Immature natural killer cell (primary cell): ENCODE data around the gene DBR1. TPM values are rescaled to one million over a fixed set of nuclear protein-coding genes. Genes with fewer than 3 reads are reported as not detected.
A peak's percentile ranks its signal among the peaks of the same experiment; 100 is the strongest.

Experiments used
- DNase-seq, 3 donors: peaks; one replicate each; pipeline ENCODE4 v3.0.0; 2022; ENCODE audit warnings: mixed read lengths in 1 of 3
- H3K27ac Mint-ChIP-seq, 6 donors: one replicate each; pipeline ENCODE4 v1.8.0; 2020; ENCODE audit warnings: mixed read lengths in 6 of 6, mild to moderate bottlenecking in 5 of 6, inconsistent platforms in 4 of 6, moderate library complexity in 3 of 6
- H3K27me3 Mint-ChIP-seq, 3 donors: one replicate each; pipeline ENCODE4 v1.8.0; 2020 to 2021; ENCODE audit warnings: low read depth in 3 of 3, mild to moderate bottlenecking in 3 of 3, mixed read lengths in 3 of 3, moderate library complexity in 3 of 3, inconsistent platforms in 1 of 3
- H3K36me3 Mint-ChIP-seq, 3 donors: one replicate each; pipeline ENCODE4 v1.8.0; 2020; ENCODE audit warnings: mixed read lengths in 3 of 3, inconsistent platforms in 2 of 3, mild to moderate bottlenecking in 2 of 3
- H3K4me1 Mint-ChIP-seq, 2 donors: one replicate each; pipeline ENCODE4 v1.8.0; 2020; ENCODE audit warnings: inconsistent platforms in 2 of 2, mild to moderate bottlenecking in 2 of 2, mixed read lengths in 2 of 2, moderate library complexity in 1 of 2
- H3K4me3 Mint-ChIP-seq, 5 donors: one replicate each; pipeline ENCODE4 v1.8.0; 2020; ENCODE audit warnings: mild to moderate bottlenecking in 5 of 5, mixed read lengths in 5 of 5, inconsistent platforms in 3 of 5, moderate library complexity in 3 of 5
- H3K9me3 Mint-ChIP-seq, 6 donors: one replicate each; pipeline ENCODE4 v1.8.0; 2020; ENCODE audit warnings: mild to moderate bottlenecking in 6 of 6, mixed read lengths in 6 of 6, inconsistent platforms in 4 of 6, moderate library complexity in 3 of 6
- polyA plus RNA-seq, 3 donors: library from polyadenylated mRNA; unstranded; fragments of 300-500 nt; fragmentation: Illumina TruSeq; gene quantifications; one replicate each; pipeline ENCODE4 v1.2.3, GENCODE V29; 2021

The DBR1 gene
- polyA plus RNA-seq, 3 donors from 2014 or later, result 7.3 to 14.0 (median 11.5) TPM

DNA sequence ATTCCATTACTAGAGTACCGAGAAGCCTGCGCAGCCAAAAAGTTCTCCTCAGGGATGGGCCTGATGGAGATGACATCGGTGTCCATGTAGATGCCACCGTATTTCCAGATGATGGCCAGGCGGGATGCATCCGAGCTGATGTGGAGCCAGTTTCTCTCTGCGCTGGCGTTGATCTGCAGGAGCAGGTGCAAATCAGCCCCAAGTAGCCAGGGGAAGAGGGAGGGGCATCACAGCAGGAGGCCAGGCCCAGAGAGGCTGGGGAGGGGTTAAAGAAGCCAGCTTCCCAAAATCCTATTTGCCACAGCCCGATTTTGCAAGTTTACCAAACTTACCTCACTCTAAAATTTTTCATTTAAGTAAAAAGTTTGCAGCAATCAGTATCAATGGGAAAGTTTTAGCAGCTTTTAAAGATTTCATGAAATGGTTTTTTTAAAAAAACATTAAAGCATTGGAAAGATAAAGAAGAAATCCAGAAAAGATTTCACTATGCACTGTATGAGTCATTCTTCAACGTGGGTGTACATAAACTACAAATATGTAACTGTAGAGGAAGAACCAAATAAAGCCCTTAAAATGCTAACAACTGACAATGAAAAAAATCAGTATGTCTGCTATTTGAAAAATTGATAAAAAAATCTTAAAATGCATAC, 49.9 kb downstream of the DBR1 start:
- Mint-ChIP-seq H3K4me1 (no peaks in the 10 kb centered on the region), H3K9me3 (no peaks in the 10 kb centered on the region), H3K27me3 (peaks cover 4 to 13% (median 5%) of the 10 kb centered on the region in 3 donors), H3K4me3 (no peak overlapping the region), H3K36me3 (no peaks in the 10 kb centered on the region), H3K27ac (no peak overlapping the region)
- DNase-seq, result no peak

DNA sequence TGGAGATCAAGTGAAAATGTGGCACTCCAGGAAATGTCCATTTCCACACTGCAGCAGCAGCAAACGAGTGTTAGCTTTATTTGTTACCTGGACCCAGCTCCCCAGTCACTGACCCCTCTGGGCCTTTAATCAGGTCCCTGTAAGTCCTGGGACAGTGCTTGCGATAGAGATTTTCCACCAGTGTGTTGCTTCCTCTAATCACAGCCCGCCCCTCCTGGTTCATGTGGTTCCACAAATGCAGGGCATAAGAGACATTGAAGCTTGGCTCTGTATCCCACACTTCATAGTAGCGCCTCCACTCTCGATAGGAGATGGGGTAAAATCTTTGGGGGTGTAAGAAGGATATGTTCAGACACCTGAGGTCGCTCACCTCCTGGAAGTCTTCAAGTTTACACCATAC, 50.5 kb downstream of the DBR1 start:
- no peaks in the 10 kb centered on the region for H3K9me3 Mint-ChIP-seq
- peaks cover 4 to 13% (median 5%) of the 10 kb centered on the region in 3 donors for H3K27me3 Mint-ChIP-seq
- no peak overlapping the region for H3K27ac Mint-ChIP-seq
- no peaks in the 10 kb centered on the region for H3K36me3 Mint-ChIP-seq
- no peaks in the 10 kb centered on the region for H3K4me1 Mint-ChIP-seq
- DNase-seq, result no peak
- H3K4me3 Mint-ChIP-seq, result no peak overlapping the region

DNA sequence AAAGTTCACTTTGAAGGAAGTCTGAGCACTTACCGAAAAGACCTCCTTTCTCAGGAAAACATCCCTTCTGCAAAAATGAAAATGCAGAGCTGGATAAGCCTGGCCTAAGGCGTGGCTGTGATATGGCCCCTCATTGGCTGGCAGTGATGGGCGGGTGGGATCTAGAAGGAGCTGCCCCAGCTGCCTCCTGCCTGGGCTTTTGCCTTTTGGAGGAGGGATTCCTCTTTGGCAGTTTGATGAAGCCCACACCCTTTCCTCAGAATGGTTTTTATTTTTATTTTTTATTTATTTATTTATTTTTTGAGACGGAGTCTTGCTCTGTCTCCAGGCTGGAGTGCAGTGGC, 55.3 kb downstream of the DBR1 start:
- Mint-ChIP-seq H3K4me1 (peaks cover 11% of the 10 kb centered on the region in 2 donors), H3K36me3 (no peaks in the 10 kb centered on the region), H3K27me3 (peaks cover 5 to 19% (median 10%) of the 10 kb centered on the region in 3 donors), H3K4me3 (no peak overlapping the region), H3K27ac (no peak overlapping the region), H3K9me3 (no peaks in the 10 kb centered on the region)
- DNase-seq, result no peak

DNA sequence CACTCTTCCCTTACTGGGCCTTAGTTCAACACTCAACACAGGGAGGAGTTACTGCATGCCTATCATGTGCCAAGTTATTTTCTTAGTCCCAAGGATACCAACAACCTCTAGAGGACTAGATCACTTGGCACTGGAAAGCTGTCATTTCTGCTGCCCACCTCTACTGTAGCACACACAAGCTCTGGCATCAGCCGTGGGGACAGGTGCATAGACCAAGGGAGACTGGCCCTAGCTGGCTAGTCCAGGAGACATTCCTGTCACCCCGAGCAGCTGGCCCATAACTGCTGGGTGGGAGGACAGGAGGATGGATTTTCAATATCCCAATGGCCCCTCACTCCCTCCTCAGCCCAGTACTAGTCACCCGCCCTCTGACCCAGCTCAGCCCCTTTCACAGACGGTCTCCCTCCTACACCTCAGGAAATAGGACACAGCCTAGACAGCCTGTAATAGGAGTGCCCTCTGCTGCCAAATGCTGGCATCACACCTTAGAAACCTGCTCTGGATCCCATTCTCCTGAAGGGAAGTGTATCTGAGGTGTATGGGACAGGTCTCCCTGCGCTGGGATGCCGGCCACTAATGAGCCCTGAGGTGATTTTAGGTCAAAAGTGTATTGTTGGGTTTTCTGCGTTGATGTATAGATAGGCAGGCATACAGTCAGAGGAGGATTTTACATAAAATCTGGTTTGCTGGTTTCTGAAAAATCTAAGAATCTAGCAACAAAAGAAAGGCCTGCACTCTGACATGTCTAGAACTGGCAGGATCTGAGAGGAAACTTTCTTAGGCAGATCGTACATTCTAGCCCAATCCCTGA, 55.9 kb downstream of the DBR1 start:
- no peak for DNase-seq
- Mint-ChIP-seq H3K27me3 (peaks cover 5 to 16% (median 10%) of the 10 kb centered on the region in 3 donors), H3K4me3 (no peak overlapping the region), H3K9me3 (no peaks in the 10 kb centered on the region), H3K36me3 (no peaks in the 10 kb centered on the region), H3K4me1 (peaks cover 11% of the 10 kb centered on the region in 2 donors), H3K27ac (no peak overlapping the region)

DNA sequence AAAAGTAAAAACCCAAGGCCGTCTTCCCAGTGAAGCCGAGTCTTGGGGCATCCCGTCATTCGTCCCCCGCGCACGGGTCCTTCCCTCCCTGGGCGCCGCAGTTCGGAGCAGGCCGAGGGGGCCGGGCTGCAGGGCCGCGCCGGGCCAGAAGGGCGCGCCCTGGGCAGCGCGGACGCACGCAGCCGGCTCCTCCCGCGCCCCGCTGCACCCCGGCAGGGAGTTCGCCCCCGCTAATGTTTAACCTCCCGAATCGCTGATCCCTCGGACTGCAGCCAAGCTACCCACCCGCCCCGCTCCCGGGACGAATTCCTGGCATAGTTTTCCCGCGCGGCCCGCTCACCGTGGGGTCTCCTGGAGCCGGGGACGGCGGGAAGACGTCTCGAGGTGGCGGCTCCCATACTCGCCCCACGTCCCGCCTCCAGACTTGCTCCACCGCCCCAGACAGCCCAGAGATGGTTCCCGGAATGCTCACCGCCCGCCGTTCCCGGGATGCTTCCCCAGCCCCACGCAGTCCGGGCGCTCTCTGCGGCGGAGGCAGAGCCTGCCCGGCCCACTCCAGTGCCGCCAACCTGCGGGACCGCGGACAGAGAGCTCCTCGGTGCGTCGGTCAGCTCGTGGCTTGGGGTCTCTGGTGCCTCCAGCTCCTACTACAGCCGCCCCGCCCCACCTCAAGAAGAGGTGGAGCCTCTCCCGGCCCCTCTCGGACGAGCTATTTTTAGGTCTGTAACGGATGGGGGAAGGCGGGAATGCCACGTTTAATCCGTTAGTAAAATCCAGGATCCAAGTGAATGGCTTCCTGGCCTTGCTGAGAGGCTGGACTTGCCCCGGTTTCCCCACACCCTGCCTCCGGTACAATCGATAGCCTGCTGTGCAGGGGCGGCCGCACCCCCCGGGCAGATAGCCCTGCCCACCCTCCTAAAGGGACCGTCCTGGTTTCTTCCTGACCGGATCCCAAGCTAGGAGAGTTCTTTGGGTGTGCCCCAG, 59.4 kb downstream of the DBR1 start, which contains the start of gene DZIP1L:
TSS of gene DZIP1L (minus strand) at position 621 of the 984 bp plus-strand sequence. CDS start 11,637 bp downstream, outside the sequence.
- H3K36me3 Mint-ChIP-seq, result no peaks in the 10 kb centered on the region
- H3K4me1 Mint-ChIP-seq, result peaks cover 11% of the 10 kb centered on the region in 2 donors
- DNase-seq, result no peak
- no peak within 1 kb of the TSS for H3K27ac Mint-ChIP-seq
- peak within 1 kb of the TSS; percentile 73 to 79 (median 76) for H3K4me3 Mint-ChIP-seq
- H3K27me3 Mint-ChIP-seq, result peaks cover 5 to 17% (median 5%) of the 10 kb centered on the region in 3 donors
- no peaks in the 10 kb centered on the region for H3K9me3 Mint-ChIP-seq

DNA sequence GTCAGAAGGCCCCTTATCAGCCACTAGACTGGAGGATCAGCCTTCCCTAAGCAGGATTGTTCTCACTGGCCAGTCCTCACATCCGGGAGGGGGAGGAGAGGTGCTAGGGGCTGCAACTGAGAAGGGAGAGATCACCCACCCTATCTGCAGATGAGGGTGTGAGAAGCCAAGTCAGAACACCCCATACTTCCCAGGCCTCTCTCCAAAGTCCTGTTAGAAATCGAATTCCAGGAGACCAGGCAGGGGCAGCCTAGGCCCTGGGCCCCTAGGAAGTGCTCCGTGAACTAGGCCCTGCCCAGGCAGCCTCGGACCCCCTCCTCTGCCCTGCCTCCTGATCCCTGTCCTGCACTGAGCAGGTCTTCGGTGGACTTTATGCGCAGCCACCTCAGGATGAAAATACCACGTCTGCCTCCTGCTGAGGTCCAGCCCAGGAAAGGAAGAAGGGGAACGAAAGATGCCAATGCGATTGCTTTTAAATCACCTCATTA, 60.2 kb downstream of the DBR1 start:
- no peak overlapping the region for H3K27ac Mint-ChIP-seq
- peaks cover 5 to 17% (median 5%) of the 10 kb centered on the region in 3 donors for H3K27me3 Mint-ChIP-seq
- H3K36me3 Mint-ChIP-seq, result no peaks in the 10 kb centered on the region
- H3K4me3 Mint-ChIP-seq, result peak overlapping the region; percentile 57 to 76 (median 63)
- no peaks in the 10 kb centered on the region for H3K9me3 Mint-ChIP-seq
- no peak for DNase-seq
- peaks cover 11% of the 10 kb centered on the region in 2 donors for H3K4me1 Mint-ChIP-seq

DNA sequence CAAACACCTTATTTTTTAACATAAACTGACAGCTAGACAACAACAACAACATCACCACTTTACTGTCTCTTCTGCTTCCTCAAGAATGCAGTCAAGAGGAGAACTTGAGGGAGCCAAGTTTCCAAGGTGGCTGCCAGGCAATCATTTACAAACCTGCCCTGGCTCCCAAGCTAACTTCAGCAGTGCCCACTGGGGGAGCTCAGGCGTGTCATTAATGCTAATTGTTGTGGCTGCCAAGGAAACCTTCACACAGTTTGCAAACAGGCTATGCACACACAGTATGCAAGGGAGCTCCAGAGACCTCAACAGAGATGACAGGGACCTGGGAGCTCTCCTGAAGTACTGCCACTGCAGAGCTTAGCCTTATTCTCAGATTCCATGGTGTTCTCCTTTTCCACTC, 61.4 kb downstream of the DBR1 start:
- Mint-ChIP-seq H3K27ac (no peak overlapping the region), H3K9me3 (no peaks in the 10 kb centered on the region), H3K4me1 (peaks cover 11% of the 10 kb centered on the region in 2 donors), H3K4me3 (no peak overlapping the region), H3K36me3 (no peaks in the 10 kb centered on the region), H3K27me3 (peaks cover 5 to 11% (median 6%) of the 10 kb centered on the region in 3 donors)
- DNase-seq, result no peak

DNA sequence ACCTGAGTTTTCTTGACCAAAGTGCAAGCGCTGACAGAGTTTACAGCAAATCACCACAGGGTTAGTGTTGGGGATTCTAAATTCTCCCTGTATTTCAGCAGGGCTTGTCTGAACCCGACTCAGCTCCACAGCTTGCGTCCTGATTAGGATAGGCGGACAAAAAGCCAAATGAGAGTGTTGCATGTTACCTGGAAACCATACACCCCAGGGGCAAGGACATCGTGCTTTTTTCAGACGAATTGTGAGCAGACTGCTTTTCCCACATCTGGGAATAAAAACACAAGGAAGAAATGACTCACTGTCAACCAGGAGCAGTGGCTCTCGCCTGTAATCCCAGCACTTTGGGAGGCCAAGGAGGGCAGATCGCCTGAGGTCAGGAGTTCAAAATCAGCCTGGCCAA, 62.4 kb downstream of the DBR1 start:
- no peak for DNase-seq
- Mint-ChIP-seq H3K36me3 (no peaks in the 10 kb centered on the region), H3K27ac (no peak overlapping the region), H3K4me1 (peaks cover 11% of the 10 kb centered on the region in 2 donors), H3K4me3 (no peak overlapping the region), H3K9me3 (no peaks in the 10 kb centered on the region), H3K27me3 (peaks cover 4 to 10% (median 6%) of the 10 kb centered on the region in 3 donors)

Other genes with a start within 250 kb of the DBR1 start
- gene CLDN18, start 164.8 kb downstream of the DBR1 start, polyA plus RNA-seq, result not detected
- not detected for gene DZIP1L, start 59.3 kb downstream of the DBR1 start, polyA plus RNA-seq
- gene A4GNT, start 42.5 kb downstream of the DBR1 start, polyA plus RNA-seq, result not detected
- 10 to 100 TPM; 33.5 to 61.1 (median 34.1) TPM for gene ARMC8, start 12.4 kb upstream of the DBR1 start, polyA plus RNA-seq
- under 1 TPM in 1 of 3 donors, not detected in 2; 0.50 TPM for gene NME9, start 154.9 kb upstream of the DBR1 start, polyA plus RNA-seq
- gene MRAS, start 173.7 kb upstream of the DBR1 start, polyA plus RNA-seq, result not detected